IMR-90 (cell line): Measurements from ENCODE around the gene HDAC2. TPM values are rescaled to one million over a fixed set of nuclear protein-coding genes. Genes with fewer than 3 reads are reported as not detected.

ENCODE experiments used
- ATAC-seq: fragments of 200-7000 bp; cut with Tn5 transposase; 2 replicates; pipeline ENCODE4 v1.9.1; 2020; ENCODE audit warnings: low read depth, mild to moderate bottlenecking, moderate library complexity
- BruUV-seq: library from RNA; stranded (reverse); fragments of 400-500 nt; replicated peaks from 2 replicates; lab custom pipeline; 2021; lab: Mats Ljungman, UMichigan
- CTCF ChIA-PET: fragments of 300-600 bp; formaldehyde crosslinking; extraction: SDS; loops from one replicate; lab custom pipeline; 2021; ENCODE audit warnings: antibody characterized with exemption; lab: Yijun Ruan, JAX
- POLR2A ChIA-PET: fragments of 300-600 bp; sonication (Branson Sonifier 250); formaldehyde crosslinking; loops from one replicate; lab custom pipeline; 2022; ENCODE audit warnings: antibody characterized with exemption; ENCODE audit not compliant: unreplicated experiment; lab: Charles Lee
- DNase-seq: peaks from one replicate; pipeline ENCODE4 v3.0.0; 2013
- H2AFZ ChIP-seq: replicated peaks from 2 replicates; pipeline ENCODE3; 2013; ENCODE audit warnings: low read length, mild to moderate bottlenecking; ENCODE audit not compliant: poor library complexity
- H2AK5ac ChIP-seq: 2 replicates; pipeline ENCODE4 v1.6.1; 2013; ENCODE audit warnings: low read depth, low read length, inconsistent platforms
- H2AK9ac ChIP-seq: replicated peaks from 2 replicates; pipeline ENCODE3; 2013; ENCODE audit warnings: mild to moderate bottlenecking, low read depth, low read length, moderate library complexity; ENCODE audit not compliant: poor library complexity
- H2BK120ac ChIP-seq: 2 replicates; pipeline ENCODE4 v1.6.1; 2013; ENCODE audit warnings: low read depth, low read length, inconsistent platforms
- H2BK15ac ChIP-seq: 3 replicates; pipeline ENCODE4 v1.6.1; 2013; ENCODE audit warnings: low read depth, low read length, inconsistent platforms
- H2BK20ac ChIP-seq: 2 replicates; pipeline ENCODE4 v1.6.1; 2013; ENCODE audit warnings: low read depth, mild to moderate bottlenecking, inconsistent platforms, low read length, moderate library complexity
- H2BK5ac ChIP-seq: 2 replicates; pipeline ENCODE4 v1.6.1; 2013; ENCODE audit warnings: mild to moderate bottlenecking, low read depth, low read length, inconsistent platforms; ENCODE audit not compliant: poor library complexity, severe bottlenecking
- H3K14ac ChIP-seq: replicated peaks from 2 replicates; pipeline ENCODE4 v1.6.1; 2013; ENCODE audit warnings: low read depth, low read length, inconsistent platforms
- H3K18ac ChIP-seq: 2 replicates; pipeline ENCODE4 v1.6.1; 2013; ENCODE audit warnings: low read depth, low read length, control low read depth
- H3K23ac ChIP-seq: 2 replicates; pipeline ENCODE4 v1.6.1; 2013; ENCODE audit warnings: low read depth, low read length, inconsistent platforms
- H3K27ac ChIP-seq: 2 replicates; pipeline ENCODE4 v1.5.1; 2013; ENCODE audit warnings: mild to moderate bottlenecking, control low read depth, low read length; ENCODE audit not compliant: insufficient read depth
- H3K27me3 ChIP-seq: 2 replicates; pipeline ENCODE4 v1.6.1; 2013; ENCODE audit warnings: low read length; ENCODE audit not compliant: control insufficient read depth, insufficient read depth
- H3K36me3 ChIP-seq: 2 replicates; pipeline ENCODE4 v1.6.1; 2013; ENCODE audit warnings: low read length, mixed read lengths; ENCODE audit not compliant: control insufficient read depth, insufficient read depth
- H3K4ac ChIP-seq: 2 replicates; pipeline ENCODE4 v1.6.1; 2013; ENCODE audit warnings: low read depth, low read length, inconsistent platforms
- H3K4me1 ChIP-seq: 2 replicates; pipeline ENCODE4 v1.6.1; 2013; ENCODE audit warnings: low read length, mixed read lengths; ENCODE audit not compliant: control insufficient read depth, insufficient read depth
- H3K4me2 ChIP-seq: 2 replicates; pipeline ENCODE4 v1.6.1; 2013; ENCODE audit warnings: low read depth, mild to moderate bottlenecking, control low read depth, low read length, moderate library complexity
- H3K4me3 ChIP-seq: 2 replicates; pipeline ENCODE4 v1.5.1; 2013; ENCODE audit warnings: low read depth, mild to moderate bottlenecking, control low read depth, low read length, moderate library complexity; ENCODE audit not compliant: insufficient read depth
- H3K56ac ChIP-seq: 2 replicates; pipeline ENCODE4 v1.6.1; 2013; ENCODE audit warnings: low read length, inconsistent platforms; ENCODE audit not compliant: insufficient read depth; ENCODE audit errors: extremely low read depth
- H3K79me1 ChIP-seq, 2 experiments: 2 replicates each; pipeline ENCODE4 v1.6.1; 2013; ENCODE audit warnings: low read length in 2 of 2, inconsistent platforms in 1 of 2, low read depth in 1 of 2
- H3K9ac ChIP-seq: 2 replicates; pipeline ENCODE4 v1.6.1; 2013; ENCODE audit warnings: low read depth, low read length, control low read depth
- H3K9me1 ChIP-seq: 2 replicates; pipeline ENCODE4 v1.6.1; 2013; ENCODE audit warnings: low read length, inconsistent platforms; ENCODE audit not compliant: insufficient read depth
- H3K9me3 ChIP-seq: 2 replicates; pipeline ENCODE4 v1.6.1; 2013; ENCODE audit warnings: low read length; ENCODE audit not compliant: control insufficient read depth, insufficient read depth
- H4K20me1 ChIP-seq: 2 replicates; pipeline ENCODE4 v1.6.1; 2013; ENCODE audit warnings: low read length, inconsistent platforms; ENCODE audit not compliant: insufficient read depth
- H4K5ac ChIP-seq: 2 replicates; pipeline ENCODE4 v1.6.1; 2013; ENCODE audit warnings: mild to moderate bottlenecking, low read depth, low read length, control low read depth
- H4K8ac ChIP-seq, 2 experiments: 2 replicates each; pipeline ENCODE4 v1.6.1; 2013; ENCODE audit warnings: low read depth in 2 of 2, low read length in 2 of 2, control low read depth in 1 of 2, inconsistent platforms in 1 of 2
- H4K91ac ChIP-seq: 2 replicates; pipeline ENCODE4 v1.6.1; 2013; ENCODE audit warnings: low read depth, low read length, inconsistent platforms; ENCODE audit not compliant: insufficient read depth
- ELK1 ChIP-seq: fragments of 150-350 bp; IDR thresholded peaks from 2 replicates; pipeline ENCODE4 v1.6.1; 2016; ENCODE audit warnings: low read depth, mild to moderate bottlenecking, low read length, moderate library complexity, borderline replicate concordance
- POLR2A ChIP-seq: IDR thresholded peaks from 2 replicates; pipeline ENCODE4 v1.6.1; 2012; ENCODE audit warnings: mild to moderate bottlenecking, low read depth, low read length
- RAD21 ChIP-seq: IDR thresholded peaks from 2 replicates; pipeline ENCODE4 v1.6.1; 2012; ENCODE audit warnings: low read length, improper control_type of control experiment
- RCOR1 ChIP-seq: IDR thresholded peaks from 2 replicates; pipeline ENCODE4 v1.6.1; 2012; ENCODE audit warnings: mild to moderate bottlenecking, low read length, improper control_type of control experiment; ENCODE audit not compliant: insufficient replicate concordance
- SMC3 ChIP-seq: fragments of 150-350 bp; IDR thresholded peaks from 2 replicates; pipeline ENCODE4 v1.6.1; 2016; ENCODE audit warnings: low read depth, mild to moderate bottlenecking, antibody characterized with exemption, low read length, moderate library complexity
- dilution Hi-C: fragments of 300-500 bp; cut with HindIII; formaldehyde crosslinking; loops from one replicate; pipeline ENCODE4 v1.14.3; 2018; ENCODE audit warnings: low sequenced_read_pairs; ENCODE audit not compliant: unreplicated experiment
- in situ Hi-C: fragments of 300-500 bp; cut with MboI; formaldehyde crosslinking; loops from 3 replicates; pipeline ENCODE4 v1.14.3; 2019; ENCODE audit warnings: low sequenced_read_pairs, inconsistent platforms, mixed read lengths
- intact Hi-C: fragments of 100-400 bp; cut with micrococcal nuclease; formaldehyde crosslinking; loops from 2 replicates; pipeline ENCODE4 v1.10.0; 2022
- polyA plus RNA-seq, 3 experiments: library from polyadenylated mRNA; depleted of rRNA; stranded (reverse); fragments of >200 nt; gene quantifications; 2 replicates each; pipeline ENCODE4 v1.2.3, GENCODE V29; 2012; ENCODE audit warnings: low replicate concordance in 1 of 3
- total RNA-seq: library from RNA; depleted of rRNA; stranded (reverse); fragments of >200 nt; gene quantifications from 2 replicates; pipeline ENCODE4 v1.2.3, GENCODE V29; 2012
- TF ChIP-seq, protein P1 (sequence below): fragments of 150-350 bp; IDR thresholded peaks from 2 replicates; pipeline ENCODE4 v1.6.1; 2017; ENCODE audit warnings: mild to moderate bottlenecking, antibody characterized with exemption, low read length, low read depth

Gene HDAC2
- total and polyA plus RNA-seq, 2 of the 4 experiments (the other 2 are of a cell fraction): 72.6 to 122 TPM

- no peak for TF ChIP-seq ELK1
- no peak for TF ChIP-seq RAD21
- TF ChIP-seq RCOR1: no peak
- TF ChIP-seq, protein P1, sequence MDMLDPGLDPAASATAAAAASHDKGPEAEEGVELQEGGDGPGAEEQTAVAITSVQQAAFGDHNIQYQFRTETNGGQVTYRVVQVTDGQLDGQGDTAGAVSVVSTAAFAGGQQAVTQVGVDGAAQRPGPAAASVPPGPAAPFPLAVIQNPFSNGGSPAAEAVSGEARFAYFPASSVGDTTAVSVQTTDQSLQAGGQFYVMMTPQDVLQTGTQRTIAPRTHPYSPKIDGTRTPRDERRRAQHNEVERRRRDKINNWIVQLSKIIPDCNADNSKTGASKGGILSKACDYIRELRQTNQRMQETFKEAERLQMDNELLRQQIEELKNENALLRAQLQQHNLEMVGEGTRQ: no peak
- no peak for TF ChIP-seq POLR2A
- no peak for TF ChIP-seq SMC3
- Histone ChIP-seq H3K9ac (no peak overlapping the region), H3K9me3 (0 out of 2 replicates have a peak, but pooled peaks cover 5% of the 10 kb centered on the region), H4K91ac (no peak overlapping the region), H3K56ac (no peak overlapping the region), H2BK120ac (peak overlapping the region; percentile 18; the same call in 1 of the 2 replicates), H3K18ac (no peak overlapping the region), H3K4me2 (no peak overlapping the region), H2BK20ac (no peak overlapping the region), H3K79me1 (no peaks in the 10 kb centered on the region), H4K5ac (no peak overlapping the region), H3K4ac (no peak overlapping the region), H3K23ac (no peak overlapping the region), H3K14ac (no peak overlapping the region), H3K4me3 (no peak overlapping the region), H4K20me1 (no peaks in the 10 kb centered on the region), H3K9me1 (no peaks in the 10 kb centered on the region; the same call in 1 of the 2 replicates), H2AFZ (no peak overlapping the region), H3K36me3 (no peaks in the 10 kb centered on the region), H2BK15ac (no peak overlapping the region; the same call in 2 of the 3 replicates), H2AK5ac (0 out of 2 replicates have a peak overlapping the region, but pooled peaks have one; percentile 14), H3K4me1 (peaks cover 2% of the 10 kb centered on the region; the same call in 1 of the 2 replicates), H2AK9ac (no peak overlapping the region), H4K8ac (no peak overlapping the region), H3K27me3 (no peaks in the 10 kb centered on the region), H3K27ac (no peak overlapping the region), H2BK5ac (no peak overlapping the region)
- dilution Hi-C loops: no loop called here
- no TSS peak for BruUV-seq
- ChIA-PET POLR2A (no interaction called here), CTCF (no interaction called here)
- intact Hi-C loops: no loop called here
- in situ Hi-C loops: no loop called here
- ATAC-seq: no peak
- DNase-seq: no peak
These were observed 77.5 kb downstream of the HDAC2 start for GRCh38 chr6:113893451-113893850.
